GM04503 (cell line): ENCODE data around the gene UGDH.
"Not testable (repeated sequence)": the region's sequence is repeated elsewhere in the genome, so short reads cannot be mapped to it uniquely, and the experiment has no call there.

ENCODE experiments used
- DNase-seq: peaks from one replicate; pipeline ENCODE4 v3.0.0-alpha.2; 2012; ENCODE audit warnings: low read depth

Gene UGDH

DNA sequence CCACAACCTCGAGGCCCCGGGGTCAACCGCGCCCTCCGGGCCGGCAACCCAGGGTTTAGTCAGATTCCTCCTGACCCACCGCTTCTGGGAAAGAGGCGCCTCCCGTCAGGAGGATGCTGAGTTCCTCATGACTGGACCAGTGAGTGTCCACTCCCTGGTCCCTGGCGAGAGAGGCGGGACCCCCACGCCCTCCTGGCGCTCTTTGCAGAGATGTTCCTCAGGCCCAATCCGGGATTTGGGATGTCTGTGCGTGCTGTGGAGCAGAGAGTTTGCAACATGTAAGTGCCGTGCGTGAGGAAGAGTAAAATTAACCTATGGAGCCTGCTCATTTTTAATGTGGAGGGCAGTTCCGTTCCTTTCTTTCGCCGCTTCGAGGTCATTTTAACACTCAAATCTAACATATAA, 824 bp upstream of the UGDH start:
- peak; percentile 65 for DNase-seq

GRCh38 chr4:39526765-39527295, 409 bp downstream of the UGDH start:
- DNase-seq = no peak

- no peak for DNase-seq
Measured at GRCh38 chr4:39525822-39526690, 1.2 kb downstream of the UGDH start.

- DNase-seq = no peak
Measured at GRCh38 chr4:39524161-39524957, 2.9 kb downstream of the UGDH start.

GRCh38 chr4:39522068-39522467, 5.2 kb downstream of the UGDH start:
- DNase-seq = no peak

DNA sequence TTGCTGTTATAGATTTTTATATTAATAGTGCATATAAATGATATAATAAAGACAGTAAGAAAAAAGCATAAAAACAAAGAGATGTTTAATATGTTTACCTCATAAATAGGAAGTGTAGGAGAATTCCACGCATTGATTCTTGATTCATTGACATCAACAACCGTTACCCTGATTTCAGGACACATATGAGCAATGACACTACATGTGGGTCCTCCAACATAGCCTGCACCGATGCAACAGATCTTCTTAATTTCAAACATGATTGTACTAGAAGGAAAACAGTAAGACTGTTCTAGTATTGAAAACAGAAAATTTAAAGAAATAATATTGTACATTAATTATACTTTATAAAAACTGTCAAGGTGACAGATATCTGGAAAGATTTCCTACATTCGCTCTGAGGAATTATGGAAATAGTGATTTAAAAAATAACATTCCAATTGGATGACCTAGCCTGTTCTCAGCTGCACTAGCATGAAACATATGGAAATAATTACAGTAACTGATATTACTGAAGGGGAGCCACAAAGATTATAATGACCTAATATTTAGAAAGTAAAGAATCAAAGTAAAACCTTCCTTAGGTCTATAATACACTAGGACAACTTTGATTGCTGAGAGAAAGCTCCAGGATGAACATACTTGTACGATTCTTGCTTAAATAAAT, 5.9 kb downstream of the UGDH start:
- DNase-seq = no peak

DNA sequence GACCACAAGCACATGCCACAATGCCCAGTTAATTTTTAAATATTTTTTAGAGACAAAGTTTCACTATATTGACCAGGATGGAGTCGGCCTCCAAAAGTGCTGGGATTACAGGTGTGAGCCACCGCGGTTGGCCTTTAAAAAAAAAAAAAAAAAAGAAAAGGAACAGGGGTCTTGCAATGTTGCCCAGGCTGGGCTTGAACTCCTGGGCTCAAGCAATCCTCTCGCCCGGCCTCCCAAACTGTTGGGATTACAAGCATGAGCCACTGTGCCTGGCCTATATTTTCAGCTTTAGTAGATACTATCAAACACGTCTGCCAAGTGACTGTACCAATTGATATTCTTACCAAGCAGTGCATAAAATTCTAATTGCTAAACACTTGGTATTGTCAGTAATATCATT, 8.8 kb downstream of the UGDH start:
- no peak for DNase-seq

DNA sequence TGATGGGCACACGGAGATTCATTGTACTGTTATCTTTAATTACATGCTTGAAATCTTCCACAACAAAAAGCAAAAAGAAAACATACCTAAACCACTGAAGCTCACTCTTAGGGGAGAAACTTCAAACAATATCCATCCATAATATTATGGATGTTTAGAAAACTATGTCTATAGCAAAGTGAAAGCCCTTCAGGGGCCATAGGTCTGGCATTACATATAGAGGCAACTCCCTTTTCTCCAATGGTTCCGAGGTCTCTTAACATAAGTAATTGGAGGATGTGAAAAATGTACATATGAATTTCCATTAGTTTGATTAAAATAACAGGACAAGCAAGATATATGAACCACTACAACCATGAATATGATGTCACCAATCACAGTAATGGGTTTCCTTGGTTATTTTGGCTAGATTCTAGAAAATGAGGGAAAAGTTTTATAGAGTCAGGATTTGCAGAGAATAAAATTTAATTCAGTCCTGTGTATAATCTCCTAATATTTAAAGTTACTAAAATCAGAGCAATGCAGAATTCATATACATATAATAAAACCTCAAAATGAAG, 10.8 kb downstream of the UGDH start:
- no peak for DNase-seq

DNA sequence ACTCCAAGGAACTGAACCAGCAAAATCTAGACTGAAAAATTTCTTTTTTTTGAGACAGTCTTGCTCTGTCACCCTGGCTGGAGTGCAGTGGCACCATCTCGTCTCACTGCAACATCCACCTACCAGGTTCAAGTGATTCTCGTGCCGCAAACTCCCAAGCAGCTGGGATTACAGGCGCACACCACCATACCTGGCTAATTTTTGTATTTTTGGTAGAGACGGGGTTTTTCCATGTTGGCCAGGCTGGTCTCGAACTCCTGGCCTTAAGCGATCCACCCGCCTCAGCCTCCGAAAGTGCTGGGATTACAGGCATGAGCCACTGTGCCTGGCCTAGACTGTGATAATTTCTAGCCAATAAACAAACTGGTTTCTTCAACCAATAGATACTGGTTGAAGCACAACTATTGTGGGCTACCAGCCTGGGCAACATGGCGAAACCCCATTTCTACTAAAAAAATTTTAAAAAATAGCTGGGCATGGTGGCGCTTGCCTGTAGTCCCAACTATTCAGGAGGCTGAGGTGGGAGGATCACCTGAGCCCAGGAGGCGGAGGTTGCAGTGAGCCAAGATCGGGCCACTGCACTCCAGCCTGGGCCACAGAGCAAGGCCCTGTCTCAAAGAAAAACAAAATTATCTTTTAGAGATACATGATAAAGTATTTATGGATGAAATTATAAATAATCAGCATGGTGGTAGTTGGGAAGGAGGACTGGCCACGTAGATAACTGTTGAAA, 11.4 kb downstream of the UGDH start:
- DNase-seq = not testable (repeated sequence)

DNA sequence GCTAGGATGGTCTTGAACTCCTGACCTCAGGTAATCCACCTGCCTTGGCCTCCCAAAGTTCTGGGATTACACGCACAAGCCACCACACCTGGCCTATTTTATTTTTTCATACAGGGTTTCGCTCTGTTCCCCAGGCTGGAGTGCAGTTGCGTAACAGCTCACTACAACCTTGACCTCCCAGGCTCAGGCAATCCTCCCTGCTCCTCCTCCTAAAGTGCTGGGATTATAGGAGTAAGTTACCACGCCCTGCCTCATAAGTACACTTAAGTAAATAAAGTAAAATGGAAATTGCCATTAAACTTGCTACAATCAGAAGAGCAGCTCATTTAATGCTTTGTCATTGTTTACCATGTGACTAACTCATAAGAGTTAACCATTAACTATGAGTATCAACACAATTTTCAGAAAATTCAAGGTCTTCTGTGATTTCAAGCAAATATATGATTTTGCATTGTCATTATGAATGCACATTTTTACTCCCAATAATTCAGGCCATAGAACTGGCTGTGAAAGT, 12.3 kb downstream of the UGDH start:
- DNase-seq = no peak

- DNase-seq = not testable (repeated sequence)
Measured at GRCh38 chr4:39514266-39514665, 13.0 kb downstream of the UGDH start.

GRCh38 chr4:39510348-39510929, 16.8 kb downstream of the UGDH start:
- DNase-seq = no peak

- DNase-seq = no peak
Measured at GRCh38 chr4:39505581-39505980, 21.7 kb downstream of the UGDH start.

DNA sequence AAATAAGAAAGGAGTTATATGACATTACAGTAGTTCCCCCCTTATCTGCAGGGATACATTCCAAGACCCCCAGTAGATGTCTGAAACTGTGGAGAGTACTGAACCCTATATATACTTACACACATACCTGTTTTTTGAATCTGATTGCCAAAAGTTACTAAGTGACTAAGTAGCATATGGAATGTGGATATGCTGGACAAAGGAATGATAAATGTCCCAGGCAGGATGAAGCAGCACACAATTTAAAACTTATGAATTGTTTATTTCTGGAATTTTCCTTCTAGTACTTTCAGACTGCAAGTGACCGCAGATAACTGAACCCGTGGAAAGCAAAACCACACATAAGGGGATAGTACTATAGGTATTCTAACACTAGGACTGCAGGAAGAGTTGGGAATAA, 22.7 kb downstream of the UGDH start:
- DNase-seq = no peak

DNA sequence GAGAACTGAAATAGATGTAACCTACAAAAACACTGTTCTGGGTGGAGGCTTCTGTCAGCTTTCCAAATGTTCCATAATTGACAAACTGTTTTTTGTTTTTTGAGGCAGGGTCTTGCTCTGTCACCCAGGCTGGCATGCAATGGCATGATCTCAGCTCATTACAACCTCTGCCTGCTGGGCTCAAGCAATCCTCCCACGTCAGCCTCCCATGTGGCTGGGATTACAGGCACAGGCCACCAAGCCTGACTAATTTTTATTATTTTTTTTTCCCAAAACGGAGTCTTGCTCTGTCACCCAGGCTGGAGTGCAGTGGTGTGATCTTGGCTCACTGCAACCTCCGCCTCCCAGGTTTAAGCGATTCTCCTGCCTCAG, 24.6 kb downstream of the UGDH start:
- DNase-seq = not testable (repeated sequence)

DNA sequence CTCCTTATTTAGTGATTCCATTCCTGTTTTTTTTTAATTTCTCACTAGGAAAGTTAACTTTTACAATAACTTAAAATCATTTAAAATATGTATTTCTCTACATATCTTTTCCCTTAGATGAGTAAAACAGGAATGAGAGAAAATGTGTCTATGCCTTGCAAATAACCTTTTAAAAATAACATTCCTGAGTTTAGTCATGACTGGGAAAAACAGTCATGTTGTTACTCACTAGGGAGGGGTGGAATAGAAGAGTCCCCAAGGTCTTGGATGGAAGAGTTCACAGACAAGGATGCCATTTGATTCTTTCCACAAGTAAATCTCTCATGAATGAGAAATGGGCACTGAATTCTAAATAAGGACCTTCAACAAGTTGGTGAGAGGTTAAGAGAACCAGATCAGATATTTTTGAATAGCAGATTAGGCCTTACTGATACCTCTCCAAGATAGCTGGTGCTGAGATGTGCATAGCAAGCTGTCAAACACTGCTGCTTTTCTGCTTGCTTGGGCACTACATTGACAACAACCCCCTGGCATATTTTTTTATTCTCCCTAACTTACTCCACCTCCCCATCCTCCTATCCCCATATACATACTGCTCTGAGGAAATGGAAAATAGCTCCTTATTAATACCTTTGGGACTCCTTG, 25.1 kb downstream of the UGDH start:
- DNase-seq = peak; percentile 67

GRCh38 chr4:39498727-39499020, 28.6 kb downstream of the UGDH start:
- no peak for DNase-seq

DNA sequence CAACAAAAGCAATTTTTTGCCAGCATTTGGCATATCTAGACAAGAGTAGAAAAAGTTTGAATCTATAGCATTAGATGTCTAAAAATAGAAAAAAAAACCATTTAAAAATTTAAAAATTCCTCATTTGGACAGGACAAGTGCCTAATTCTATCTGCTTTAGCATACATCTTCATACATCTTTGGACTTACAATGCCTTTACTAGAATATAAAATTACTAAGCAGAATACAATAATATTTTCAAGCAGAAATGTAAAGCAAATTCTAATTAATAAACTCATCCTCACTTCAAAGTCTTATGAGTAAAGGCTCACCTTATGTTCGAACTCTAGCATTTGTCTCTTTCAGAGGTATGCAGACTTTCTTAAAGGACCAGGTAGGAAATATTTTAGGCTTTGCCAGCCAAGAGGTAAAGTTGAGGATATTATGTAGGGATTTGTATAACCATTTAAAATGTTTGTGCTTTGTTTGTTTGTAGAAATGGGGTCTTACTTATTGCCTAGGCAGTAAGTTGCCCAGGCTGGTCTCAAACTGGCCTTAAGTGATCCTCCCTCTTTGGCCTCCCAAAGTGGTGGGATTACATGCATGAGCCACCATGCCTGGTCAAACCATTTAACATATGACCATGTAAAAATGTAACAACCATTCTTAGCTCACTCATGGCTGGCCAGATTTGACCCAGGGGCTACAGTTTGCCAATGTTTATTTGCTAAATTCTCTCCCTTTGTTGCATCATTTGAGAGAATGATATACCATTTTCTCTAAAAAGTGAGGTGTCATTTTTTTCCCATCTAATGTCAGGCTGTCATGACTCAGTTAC, 29.1 kb downstream of the UGDH start:
- no peak for DNase-seq

DNA sequence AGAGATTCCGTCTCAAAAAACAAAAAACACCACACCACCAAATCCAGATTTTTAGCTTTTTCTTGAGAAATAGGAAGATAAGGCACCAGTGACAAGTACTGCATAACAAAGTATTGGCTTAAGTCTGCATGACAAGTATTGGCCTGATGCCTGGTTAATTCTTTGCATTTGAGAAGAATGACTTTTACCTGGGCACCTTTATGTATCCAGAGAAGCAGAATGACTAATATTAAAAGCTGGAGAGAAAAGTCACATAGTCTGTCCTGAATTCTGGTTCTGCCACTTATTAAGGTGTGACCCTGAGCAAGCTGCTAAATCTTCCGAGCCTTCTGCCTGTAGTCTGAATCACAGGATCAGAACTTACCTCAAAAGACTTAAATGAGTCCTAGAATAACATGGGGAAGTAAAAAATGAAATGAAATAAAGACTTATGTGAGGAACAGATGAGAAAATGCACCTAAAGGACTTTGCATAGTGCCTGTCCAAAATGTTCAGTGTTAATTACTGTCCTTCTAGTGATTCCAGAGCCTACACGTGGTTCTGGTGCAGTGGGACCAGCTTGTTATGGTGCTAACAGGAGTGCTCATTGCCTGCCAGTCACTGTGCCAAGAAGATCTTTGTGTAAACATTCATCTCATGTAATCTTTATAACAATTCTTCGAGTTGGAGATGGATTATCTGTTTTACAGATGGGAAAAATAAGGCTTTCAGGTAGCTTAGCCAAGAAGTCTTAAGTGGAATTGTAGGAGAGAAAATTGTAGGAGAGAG, 31.6 kb downstream of the UGDH start:
- no peak for DNase-seq
